Skeletal muscle tissue (tissue), 4 donors: Measurements from ENCODE around the gene TRA2B. TPM values are rescaled to one million over a fixed set of nuclear protein-coding genes. Genes with fewer than 3 reads are reported as not detected.

Source experiments
- H3K27ac ChIP-seq: one replicate; pipeline ENCODE4 v1.7.0; 2013; ENCODE audit warnings: mild to moderate bottlenecking, low read depth, low read length, inconsistent platforms
- H3K27me3 ChIP-seq, 3 donors: one replicate each; pipeline ENCODE4 v1.7.0; 2013; ENCODE audit warnings: low read length in 3 of 3; ENCODE audit not compliant: control insufficient read depth in 3 of 3, insufficient read depth in 3 of 3
- H3K36me3 ChIP-seq, 3 donors: one replicate each; pipeline ENCODE4 v1.7.0; 2013; ENCODE audit warnings: low read length in 3 of 3; ENCODE audit not compliant: control insufficient read depth in 3 of 3, insufficient read depth in 3 of 3
- H3K4me1 ChIP-seq, 3 donors: one replicate each; pipeline ENCODE4 v1.7.0; 2013; ENCODE audit warnings: low read length in 3 of 3, mild to moderate bottlenecking in 3 of 3; ENCODE audit not compliant: control insufficient read depth in 3 of 3, insufficient read depth in 3 of 3
- H3K4me3 ChIP-seq, 3 donors: one replicate each; pipeline ENCODE4 v1.7.0; 2013; ENCODE audit warnings: low read length in 3 of 3
- H3K9ac ChIP-seq, 3 donors: one replicate each; pipeline ENCODE4 v1.7.0; 2013; ENCODE audit warnings: low read length in 3 of 3, mild to moderate bottlenecking in 3 of 3, moderate library complexity in 2 of 3, low read depth in 1 of 3
- H3K9me3 ChIP-seq, 3 donors: one replicate each; pipeline ENCODE4 v1.7.0; 2013; ENCODE audit warnings: low read length in 3 of 3; ENCODE audit not compliant: control insufficient read depth in 3 of 3
- total RNA-seq: library from RNA; depleted of rRNA; stranded (reverse); fragments of >200 nt; gene quantifications from one replicate; pipeline ENCODE4 v1.2.3, GENCODE V29; 2014
- donor health status: Osteomylitis.

TRA2B gene
- total RNA-seq, 1 donor from 2014 or later = 136 TPM

- H3K36me3 ChIP-seq = peaks cover 0 to 4% (median 0%) of the 10 kb centered on the region in 3 donors
Observed at GRCh38 chr3:185939721-185940120, 1.9 kb upstream of the TRA2B start.

GRCh38 chr3:185936814-185937688, 763 bp downstream of the TRA2B start:
- H3K4me1 ChIP-seq = peaks cover 21 to 31% (median 24%) of the 10 kb centered on the region in 3 donors
- H3K9me3 ChIP-seq = no peaks in the 10 kb centered on the region
- peak overlapping the region; percentile 95 to 100 (median 99) for H3K4me3 ChIP-seq
- H3K27ac ChIP-seq = peak overlapping the region; percentile 100
- H3K27me3 ChIP-seq = no peaks in the 10 kb centered on the region
- H3K36me3 ChIP-seq = peaks cover 0 to 4% (median 0%) of the 10 kb centered on the region in 3 donors
- H3K9ac ChIP-seq = peak overlapping the region; percentile 100

More at GRCh38 chr3:185939721-185940120, 1.9 kb upstream of the TRA2B start:
- no peak overlapping the region for H3K27ac ChIP-seq
- no peaks in the 10 kb centered on the region for H3K27me3 ChIP-seq
- H3K4me3 ChIP-seq = no peak overlapping the region
- H3K9me3 ChIP-seq = no peaks in the 10 kb centered on the region
- H3K4me1 ChIP-seq = peaks cover 18 to 21% (median 20%) of the 10 kb centered on the region in 3 donors
- no peak overlapping the region for H3K9ac ChIP-seq

GRCh38 chr3:185936273-185936629, 1.6 kb downstream of the TRA2B start:
- Histone ChIP-seq H3K4me1 (peaks cover 24 to 36% (median 29%) of the 10 kb centered on the region in 3 donors), H3K9me3 (no peaks in the 10 kb centered on the region), H3K27me3 (no peaks in the 10 kb centered on the region), H3K36me3 (peaks cover 0 to 4% (median 0%) of the 10 kb centered on the region in 3 donors), H3K27ac (peak overlapping the region; percentile 100), H3K4me3 (peak overlapping the region; percentile 95 to 100 (median 99)), H3K9ac (peak overlapping the region; percentile 100)

GRCh38 chr3:185935465-185936272, 2.1 kb downstream of the TRA2B start:
- peak overlapping the region; percentile 100 for H3K9ac ChIP-seq
- peak overlapping the region; percentile 100 for H3K27ac ChIP-seq
- peaks cover 30 to 42% (median 34%) of the 10 kb centered on the region in 3 donors for H3K4me1 ChIP-seq
- peak overlapping the region; percentile 95 to 100 (median 99) for H3K4me3 ChIP-seq
- H3K9me3 ChIP-seq = no peaks in the 10 kb centered on the region
- no peaks in the 10 kb centered on the region for H3K27me3 ChIP-seq
- peaks cover 0 to 4% (median 0%) of the 10 kb centered on the region in 3 donors for H3K36me3 ChIP-seq

DNA sequence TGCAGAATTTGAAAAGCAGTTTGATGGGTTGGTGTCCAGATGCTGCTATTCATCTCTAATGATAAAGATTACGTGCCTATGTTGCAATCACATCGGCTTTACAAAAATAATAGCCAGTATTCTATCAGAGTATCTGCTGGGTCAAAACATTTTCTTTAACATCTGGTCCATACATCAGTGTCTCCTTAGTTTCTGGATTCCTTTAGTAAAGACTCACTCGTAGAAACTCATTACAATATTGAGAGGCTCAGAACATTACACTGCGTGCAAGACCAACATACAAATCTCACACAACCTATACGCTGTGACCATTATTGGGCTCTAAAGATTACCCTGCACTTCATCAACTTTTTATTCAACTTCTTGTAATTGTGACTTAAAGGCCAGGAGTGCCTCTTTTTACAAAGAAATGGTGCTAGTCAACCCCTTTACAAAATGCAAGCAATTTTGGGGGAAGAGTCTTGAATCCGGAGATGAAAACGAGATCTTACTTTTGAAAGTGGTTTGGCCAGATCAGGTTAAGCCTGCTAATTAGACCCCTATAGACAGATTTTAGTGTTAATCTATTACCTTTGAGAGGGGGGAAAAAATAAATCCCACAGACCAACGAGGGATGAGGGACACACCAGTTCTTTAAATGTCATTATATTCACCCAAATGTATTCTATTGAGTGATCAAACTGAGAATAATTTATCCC, 2.9 kb downstream of the TRA2B start:
- Histone ChIP-seq H3K27ac (peak overlapping the region; percentile 100), H3K27me3 (no peaks in the 10 kb centered on the region), H3K36me3 (peaks cover 0 to 4% (median 0%) of the 10 kb centered on the region in 3 donors), H3K4me3 (peak overlapping the region; percentile 95 to 100 (median 99)), H3K4me1 (peaks cover 36 to 49% (median 41%) of the 10 kb centered on the region in 3 donors), H3K9me3 (no peaks in the 10 kb centered on the region), H3K9ac (peak overlapping the region; percentile 14 to 100 (median 100))

DNA sequence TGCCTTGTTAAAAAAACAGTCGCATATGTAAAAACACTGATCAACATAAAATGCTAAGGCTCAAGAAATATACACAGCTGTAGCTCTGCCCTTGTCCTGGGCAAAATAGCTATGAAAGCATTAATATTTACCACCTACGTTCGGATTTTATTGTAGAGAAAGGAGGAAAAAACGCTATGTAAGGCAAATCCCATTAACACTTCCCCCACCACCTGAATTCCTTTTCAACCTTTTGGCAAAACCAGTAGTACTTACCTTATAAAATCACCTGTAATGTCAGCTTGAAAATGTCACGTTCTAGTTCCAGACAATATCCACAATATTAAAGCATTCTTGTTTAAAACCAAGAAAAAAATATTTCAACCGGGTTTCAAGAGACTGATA, 3.6 kb downstream of the TRA2B start:
- no peaks in the 10 kb centered on the region for H3K27me3 ChIP-seq
- H3K27ac ChIP-seq = peak overlapping the region; percentile 2
- H3K4me1 ChIP-seq = peaks cover 43 to 57% (median 49%) of the 10 kb centered on the region in 3 donors
- peak overlapping the region; percentile 95 to 100 (median 99) for H3K4me3 ChIP-seq
- peak overlapping the region; percentile 39 to 100 (median 63) for H3K9ac ChIP-seq
- no peaks in the 10 kb centered on the region for H3K9me3 ChIP-seq
- H3K36me3 ChIP-seq = peaks cover 0 to 4% (median 0%) of the 10 kb centered on the region in 3 donors

GRCh38 chr3:185933374-185934173, 4.2 kb downstream of the TRA2B start:
- peaks cover 49 to 63% (median 54%) of the 10 kb centered on the region in 3 donors for H3K4me1 ChIP-seq
- peaks cover 0 to 4% (median 0%) of the 10 kb centered on the region in 3 donors for H3K36me3 ChIP-seq
- peak overlapping the region; percentile 2 for H3K27ac ChIP-seq
- peak overlapping the region; percentile 95 to 100 (median 99) for H3K4me3 ChIP-seq
- no peaks in the 10 kb centered on the region for H3K9me3 ChIP-seq
- peak overlapping the region; percentile 39 to 100 (median 63) for H3K9ac ChIP-seq
- H3K27me3 ChIP-seq = no peaks in the 10 kb centered on the region

DNA sequence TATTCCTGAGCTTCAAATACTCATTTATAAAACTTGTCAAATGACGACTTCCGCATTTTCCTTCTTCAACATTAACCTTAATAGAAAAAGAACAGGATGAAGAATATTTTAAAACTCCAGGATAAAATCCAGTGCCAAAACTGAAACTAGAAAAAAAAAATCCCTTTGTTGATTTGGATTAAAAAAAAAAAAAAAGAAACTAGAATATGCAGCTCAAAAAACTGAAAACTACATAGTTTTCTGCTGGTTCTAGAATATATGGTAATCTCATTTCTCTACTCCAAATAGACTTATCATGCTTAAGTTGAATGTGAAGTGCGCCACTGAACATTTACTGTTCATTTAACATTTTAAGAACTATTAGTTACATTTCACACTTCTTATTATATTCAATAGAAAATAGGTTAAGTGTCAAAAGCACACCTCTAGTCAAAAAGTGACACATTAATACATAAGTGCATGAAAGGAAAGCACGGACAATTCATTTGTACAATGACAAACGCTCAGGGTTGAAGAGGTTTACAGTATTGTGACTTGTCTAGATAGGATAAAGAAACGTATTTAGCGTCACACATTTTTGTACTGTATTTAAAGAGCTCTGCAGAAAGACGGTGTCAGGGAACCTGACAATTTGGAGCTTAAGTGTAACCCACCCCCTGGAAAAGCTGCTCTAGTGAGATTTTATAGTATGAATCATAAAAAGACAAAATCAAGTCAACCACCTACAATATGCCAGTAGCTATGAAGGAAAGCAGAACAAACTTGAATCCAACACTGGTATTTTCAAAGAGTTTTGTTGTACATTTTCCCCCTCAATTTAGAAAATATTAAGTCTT, 5.8 kb downstream of the TRA2B start:
- H3K4me3 ChIP-seq = peak overlapping the region; percentile 17 to 27 (median 27)
- peaks cover 0 to 2% (median 0%) of the 10 kb centered on the region in 3 donors for H3K36me3 ChIP-seq
- H3K9me3 ChIP-seq = no peaks in the 10 kb centered on the region
- H3K27me3 ChIP-seq = no peaks in the 10 kb centered on the region
- peak overlapping the region; percentile 61 for H3K27ac ChIP-seq
- peak overlapping the region; percentile 7 to 34 (median 27) for H3K9ac ChIP-seq
- peaks cover 62 to 74% (median 65%) of the 10 kb centered on the region in 3 donors for H3K4me1 ChIP-seq
